Activated T-cell treated with anti-CD3 and anti-CD28 coated beads for 48 hours (primary cell): ENCODE data around the gene FMO5.
A peak's percentile ranks its signal among the peaks of the same experiment; 100 is the strongest.
"Not testable (repeated sequence)": the region's sequence is repeated elsewhere in the genome, so short reads cannot be mapped to it uniquely, and the experiment has no call there.

ENCODE experiments used
- DNase-seq: peaks from one replicate; pipeline ENCODE4 v3.0.0-alpha.2; 2020; ENCODE audit warnings: low read depth

The FMO5 gene

GRCh38 chr1:147225193-147225730, at the start of gene FMO5:
Gene FMO5 (minus strand): TSS chr1:147225339. CDS start chr1:147225029, 310 bp downstream.
- DNase-seq, result peak; percentile 27

GRCh38 chr1:147273409-147274336, 48.5 kb upstream of the FMO5 start:
- no peak for DNase-seq

GRCh38 chr1:147272042-147272441, 46.9 kb upstream of the FMO5 start:
- no peak for DNase-seq

GRCh38 chr1:147270721-147271120, 45.6 kb upstream of the FMO5 start:
- DNase-seq, result no peak

GRCh38 chr1:147267711-147268110, 42.6 kb upstream of the FMO5 start:
- no peak for DNase-seq

GRCh38 chr1:147266381-147266780, 41.2 kb upstream of the FMO5 start:
- DNase-seq, result no peak

- no peak for DNase-seq
Measured at GRCh38 chr1:147264158-147264768, 39.1 kb upstream of the FMO5 start.

- DNase-seq, result no peak
Measured at GRCh38 chr1:147260956-147261355, 35.8 kb upstream of the FMO5 start.

- DNase-seq, result no peak
Measured at GRCh38 chr1:147252540-147252939, 27.4 kb upstream of the FMO5 start.

GRCh38 chr1:147247656-147248238, 22.6 kb upstream of the FMO5 start:
- DNase-seq, result no peak

- DNase-seq, result no peak
Measured at GRCh38 chr1:147246910-147247655, 21.9 kb upstream of the FMO5 start.

GRCh38 chr1:147246044-147246690, 21.0 kb upstream of the FMO5 start:
- no peak for DNase-seq

GRCh38 chr1:147245586-147246021, 20.5 kb upstream of the FMO5 start:
- DNase-seq, result no peak

GRCh38 chr1:147245129-147245528, 20.0 kb upstream of the FMO5 start:
- no peak for DNase-seq

- DNase-seq, result no peak
Measured at GRCh38 chr1:147243841-147244240, 18.7 kb upstream of the FMO5 start.

- no peak for DNase-seq
Measured at GRCh38 chr1:147243228-147243685, 18.1 kb upstream of the FMO5 start.

- peak; percentile 94 for DNase-seq
Measured at GRCh38 chr1:147242449-147243227, 17.5 kb upstream of the FMO5 start, which contains the start of gene CHD1L. Gene CHD1L (plus strand): TSS chr1:147242684. CDS start chr1:147242704, 20 bp downstream.

- no peak for DNase-seq
Measured at GRCh38 chr1:147241934-147242448, 16.9 kb upstream of the FMO5 start.

GRCh38 chr1:147240131-147240721, 15.1 kb upstream of the FMO5 start:
- not testable (repeated sequence) for DNase-seq
